Right ventricle myocardium superior (tissue), 1 donor: ENCODE data around the gene PCDHGA10. TPM values are rescaled to one million over a fixed set of nuclear protein-coding genes. Genes with fewer than 3 reads are reported as not detected.
"Not testable (repeated sequence)": the region's sequence is repeated elsewhere in the genome, so short reads cannot be mapped to it uniquely, and the experiment has no call there.

Experiments used
- ATAC-seq: fragments of 200-7000 bp; cut with Tn5 transposase; one replicate; pipeline ENCODE4 v1.9.1; 2020; ENCODE audit warnings: mild to moderate bottlenecking; ENCODE audit not compliant: poor library complexity
- DNase-seq: peaks from one replicate; pipeline ENCODE4 v3.0.0-alpha.2; 2020
- intact Hi-C: fragments of 100-400 bp; cut with DNase I; formaldehyde crosslinking; loops from one replicate; pipeline ENCODE4 v1.11.2; 2022
- total RNA-seq: library from RNA; stranded (reverse); fragmentation: NEBNext Ultra II Directional; extraction: Animal tissue kit (Norgen Biotek cat#: 25700); gene quantifications from one replicate; pipeline ENCODE4 v1.2.1, GENCODE V29; 2021
- donor health status: DM: no; HTN: yes; CAD: no; lungs with severe emphysema.

PCDHGA10 gene
- total RNA-seq, 1 donor from 2014 or later, result 5.4 TPM

- no peak for DNase-seq
- intact Hi-C loops, result no loop called here
- ATAC-seq, result no peak
Measured at GRCh38 chr5:141389153-141390042, 23.4 kb upstream of the PCDHGA10 start.

- intact Hi-C loops, result no loop called here
- no peak for ATAC-seq
- no peak for DNase-seq
Measured at GRCh38 chr5:141392429-141393198, 20.2 kb upstream of the PCDHGA10 start, which contains the start of gene PCDHGA8. TSS of gene PCDHGA8 (plus strand) at chr5:141392633. CDS start at chr5:141392814, 181 bp downstream.

- ATAC-seq (no peak), DNase-seq (no peak)
- intact Hi-C loops, result no loop called here
Measured at GRCh38 chr5:141393267-141393666, 19.5 kb upstream of the PCDHGA10 start.

- DNase-seq, ATAC-seq, intact Hi-C loops: not testable (repeated sequence)
Measured at GRCh38 chr5:141394401-141395187, 18.2 kb upstream of the PCDHGA10 start.

GRCh38 chr5:141397756-141398551 lies 14.8 kb upstream of the PCDHGA10 start, which contains the start of gene PCDHGB5:
TSS of gene PCDHGB5 (plus strand) at chr5:141397947. CDS start at chr5:141398128, 181 bp downstream.
- ATAC-seq, result peak; percentile 93
- intact Hi-C loops, DNase-seq: not testable (repeated sequence)

GRCh38 chr5:141398608-141399007 lies 14.2 kb upstream of the PCDHGA10 start:
- ATAC-seq (peak; percentile 37), DNase-seq (no peak)
- intact Hi-C loops, result no loop called here

- DNase-seq (no peak), ATAC-seq (no peak)
- intact Hi-C loops, result no loop called here
Measured at GRCh38 chr5:141399555-141400258, 13.1 kb upstream of the PCDHGA10 start.

- DNase-seq (no peak), ATAC-seq (no peak)
- intact Hi-C loops, result no loop called here
Measured at GRCh38 chr5:141402553-141403243, 10.1 kb upstream of the PCDHGA10 start, which contains the start of gene PCDHGA9. TSS of gene PCDHGA9 (plus strand) at chr5:141402778. CDS start at chr5:141402953, 175 bp downstream.

GRCh38 chr5:141403387-141403786 lies 9.4 kb upstream of the PCDHGA10 start:
- intact Hi-C loops, result no loop called here
- ATAC-seq (no peak), DNase-seq (no peak)

GRCh38 chr5:141407790-141408505 lies 4.8 kb upstream of the PCDHGA10 start, which contains the start of gene PCDHGB6:
TSS of gene PCDHGB6 (plus strand) at chr5:141408021. CDS start at chr5:141408203, 182 bp downstream.
- intact Hi-C loops, result not testable (repeated sequence)
- ATAC-seq (peak; percentile 93), DNase-seq (peak; percentile 80)

GRCh38 chr5:141409598-141410306 lies 3.0 kb upstream of the PCDHGA10 start:
- ATAC-seq (no peak), DNase-seq (no peak)
- intact Hi-C loops, result loop anchor here (5.0 kb wide), 1 partner anchor 62 kb away; no protein-coding TSS in a partner anchor

GRCh38 chr5:141411575-141411974 lies 1.2 kb upstream of the PCDHGA10 start:
- intact Hi-C loops, result loop anchor here (5.0 kb wide), 1 partner anchor 64 kb away; no protein-coding TSS in a partner anchor
- DNase-seq, result no peak
- no peak for ATAC-seq

GRCh38 chr5:141413540-141414069 lies 818 bp downstream of the PCDHGA10 start:
- ATAC-seq (peak; percentile 32), DNase-seq (no peak)
- intact Hi-C loops, result loop anchor here (5.0 kb wide), 1 partner anchor 66 kb away; no protein-coding TSS in a partner anchor

- DNase-seq, ATAC-seq: not testable (repeated sequence)
- intact Hi-C loops, result loop anchor here (5.0 kb wide), 1 partner anchor 67 kb away; no protein-coding TSS in a partner anchor
Measured at GRCh38 chr5:141414548-141415274, 1.9 kb downstream of the PCDHGA10 start.
